Neural crest cell (in vitro differentiated cells): ENCODE data around the gene FANCI. TPM values are rescaled to one million over a fixed set of nuclear protein-coding genes. Genes with fewer than 3 reads are reported as not detected.
"Not testable (repeated sequence)": the region's sequence is repeated elsewhere in the genome, so short reads cannot be mapped to it uniquely, and the experiment has no call there.

ENCODE experiments used
- DNase-seq: peaks from one replicate; pipeline ENCODE4 v3.0.0; 2021; ENCODE audit warnings: low read depth, mixed read lengths, low spot score
- H3K27ac Mint-ChIP-seq: one replicate; pipeline ENCODE4 v1.8.0; 2021; ENCODE audit warnings: mild to moderate bottlenecking, mixed read lengths; ENCODE audit not compliant: unreplicated experiment
- H3K27me3 Mint-ChIP-seq: 2 replicates; pipeline ENCODE4 v1.8.0; 2021; ENCODE audit warnings: low read depth, mild to moderate bottlenecking, mixed read lengths
- H3K36me3 Mint-ChIP-seq: 2 replicates; pipeline ENCODE4 v1.8.0; 2021; ENCODE audit warnings: low read depth, mild to moderate bottlenecking, mixed read lengths
- H3K4me1 Mint-ChIP-seq: 2 replicates; pipeline ENCODE4 v1.8.0; 2021; ENCODE audit warnings: mixed read lengths
- H3K4me3 Mint-ChIP-seq: one replicate; pipeline ENCODE4 v1.8.0; 2021; ENCODE audit warnings: mild to moderate bottlenecking, mixed read lengths
- H3K9me3 Mint-ChIP-seq: 2 replicates; pipeline ENCODE4 v1.8.0; 2021; ENCODE audit warnings: mixed read lengths
- total RNA-seq: library from RNA; stranded (reverse); gene quantifications from 2 replicates; pipeline ENCODE4 v1.2.1, GENCODE V29; 2021
- TF ChIP-seq, protein P1 (sequence below): fragments of 200-600 bp; sonication (generic); conservative IDR thresholded peaks from 2 replicates; pipeline ENCODE4 v1.5.0; 2021; ENCODE audit warnings: antibody characterized with exemption, mild to moderate bottlenecking

FANCI gene
- total RNA-seq, 1 donor from 2014 or later = 164 TPM

DNA sequence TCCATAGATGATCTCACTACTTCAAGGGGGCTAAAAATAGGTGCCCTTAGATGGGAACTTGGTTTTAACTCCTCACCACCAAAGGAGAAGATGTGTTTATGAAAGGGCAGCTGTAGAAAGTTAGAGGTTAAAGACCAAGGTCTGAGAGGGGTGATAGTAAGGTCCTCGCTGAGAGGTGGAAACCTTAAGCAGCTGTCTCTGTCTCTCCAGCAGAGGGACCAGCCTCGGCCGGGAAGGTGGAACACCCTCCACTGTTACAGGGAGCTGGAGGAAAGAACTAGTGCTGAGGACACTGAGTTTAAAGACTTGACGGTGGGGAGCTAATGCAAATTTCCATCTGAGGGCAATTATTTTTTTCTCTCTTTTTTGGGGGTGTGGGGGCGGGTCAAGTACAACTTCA is 13.5 kb upstream of the FANCI start:
- no peak for DNase-seq
- H3K4me3 Mint-ChIP-seq = no peak overlapping the region
- peaks cover 17% of the 10 kb centered on the region for H3K4me1 Mint-ChIP-seq
- TF ChIP-seq, protein P1, sequence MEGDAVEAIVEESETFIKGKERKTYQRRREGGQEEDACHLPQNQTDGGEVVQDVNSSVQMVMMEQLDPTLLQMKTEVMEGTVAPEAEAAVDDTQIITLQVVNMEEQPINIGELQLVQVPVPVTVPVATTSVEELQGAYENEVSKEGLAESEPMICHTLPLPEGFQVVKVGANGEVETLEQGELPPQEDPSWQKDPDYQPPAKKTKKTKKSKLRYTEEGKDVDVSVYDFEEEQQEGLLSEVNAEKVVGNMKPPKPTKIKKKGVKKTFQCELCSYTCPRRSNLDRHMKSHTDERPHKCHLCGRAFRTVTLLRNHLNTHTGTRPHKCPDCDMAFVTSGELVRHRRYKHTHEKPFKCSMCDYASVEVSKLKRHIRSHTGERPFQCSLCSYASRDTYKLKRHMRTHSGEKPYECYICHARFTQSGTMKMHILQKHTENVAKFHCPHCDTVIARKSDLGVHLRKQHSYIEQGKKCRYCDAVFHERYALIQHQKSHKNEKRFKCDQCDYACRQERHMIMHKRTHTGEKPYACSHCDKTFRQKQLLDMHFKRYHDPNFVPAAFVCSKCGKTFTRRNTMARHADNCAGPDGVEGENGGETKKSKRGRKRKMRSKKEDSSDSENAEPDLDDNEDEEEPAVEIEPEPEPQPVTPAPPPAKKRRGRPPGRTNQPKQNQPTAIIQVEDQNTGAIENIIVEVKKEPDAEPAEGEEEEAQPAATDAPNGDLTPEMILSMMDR = no peak
- no peaks in the 10 kb centered on the region for H3K36me3 Mint-ChIP-seq
- H3K27me3 Mint-ChIP-seq = peaks cover 6% of the 10 kb centered on the region
- H3K9me3 Mint-ChIP-seq = no peaks in the 10 kb centered on the region
- H3K27ac Mint-ChIP-seq = no peak overlapping the region

DNA sequence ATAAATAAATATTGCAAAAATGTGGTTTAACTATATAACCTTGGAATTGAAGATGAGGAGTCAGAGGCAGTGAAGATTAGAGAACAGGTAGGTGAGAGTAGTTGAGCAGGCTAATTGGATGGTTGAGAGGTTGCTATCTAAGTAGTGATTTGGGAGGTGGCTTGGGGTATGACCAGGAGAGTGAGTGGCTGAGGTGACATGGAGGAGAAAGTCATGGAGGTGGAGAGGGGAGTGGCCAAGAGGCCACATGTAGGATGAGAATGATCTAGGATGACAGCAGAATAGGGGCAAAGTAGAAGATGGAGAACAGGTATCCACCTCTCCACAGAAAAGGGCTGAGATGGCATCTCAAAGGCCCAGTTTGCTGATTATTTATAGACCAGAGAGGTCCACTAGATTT is 11.9 kb upstream of the FANCI start:
- Mint-ChIP-seq H3K9me3 (no peaks in the 10 kb centered on the region), H3K36me3 (no peaks in the 10 kb centered on the region), H3K27ac (no peak overlapping the region), H3K4me1 (peaks cover 9% of the 10 kb centered on the region), H3K27me3 (peaks cover 7% of the 10 kb centered on the region), H3K4me3 (no peak overlapping the region)
- TF ChIP-seq, protein P1 = no peak
- DNase-seq = no peak

DNA sequence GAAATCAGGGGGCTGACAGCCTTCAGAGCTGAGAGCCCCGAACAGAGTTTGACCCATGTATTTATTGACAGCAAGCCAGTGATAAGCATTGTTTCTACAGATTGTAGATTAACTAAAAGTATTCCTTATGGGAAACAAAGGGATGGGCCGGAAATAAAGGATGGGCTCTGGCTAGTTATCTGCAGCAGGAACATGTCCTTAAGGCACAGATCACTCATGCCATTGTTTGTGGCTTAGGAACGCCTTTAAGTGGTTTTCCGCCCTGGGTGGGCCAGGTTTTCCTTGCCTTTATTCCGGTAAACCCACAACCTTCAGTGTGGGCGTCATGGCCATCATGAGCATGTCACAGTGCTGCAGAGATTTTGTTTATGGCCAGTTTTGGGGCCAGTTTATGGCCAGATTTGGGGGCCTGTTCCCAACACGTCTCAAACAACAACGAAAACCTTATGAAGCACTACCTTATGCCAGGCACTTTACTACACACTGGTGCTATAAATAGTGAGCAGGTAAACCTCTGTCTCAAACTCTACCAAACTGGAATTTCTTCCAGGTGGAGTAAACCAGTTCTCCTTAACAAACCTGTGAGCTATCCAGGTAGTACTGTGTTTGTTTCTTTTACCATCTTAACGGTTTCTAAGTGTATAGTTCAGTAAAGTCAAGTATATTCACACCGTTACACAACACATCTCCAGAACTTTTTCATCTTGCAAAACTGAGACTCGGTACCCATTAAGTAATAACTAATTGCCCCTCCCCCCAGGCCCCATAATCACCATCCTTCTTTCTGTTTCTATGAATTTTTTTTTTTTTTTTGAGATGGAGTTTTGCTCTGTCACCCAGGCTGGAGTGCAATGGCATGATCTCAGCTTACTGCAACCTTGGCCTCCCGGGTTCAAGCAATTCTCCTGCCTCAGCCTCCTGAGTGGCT is 3.6 kb upstream of the FANCI start:
- H3K9me3 Mint-ChIP-seq, H3K27ac Mint-ChIP-seq, H3K27me3 Mint-ChIP-seq, H3K36me3 Mint-ChIP-seq, DNase-seq: not testable (repeated sequence)
- peaks cover 16% of the 10 kb centered on the region for H3K4me1 Mint-ChIP-seq
- peak overlapping the region; percentile 65 for H3K4me3 Mint-ChIP-seq

DNA sequence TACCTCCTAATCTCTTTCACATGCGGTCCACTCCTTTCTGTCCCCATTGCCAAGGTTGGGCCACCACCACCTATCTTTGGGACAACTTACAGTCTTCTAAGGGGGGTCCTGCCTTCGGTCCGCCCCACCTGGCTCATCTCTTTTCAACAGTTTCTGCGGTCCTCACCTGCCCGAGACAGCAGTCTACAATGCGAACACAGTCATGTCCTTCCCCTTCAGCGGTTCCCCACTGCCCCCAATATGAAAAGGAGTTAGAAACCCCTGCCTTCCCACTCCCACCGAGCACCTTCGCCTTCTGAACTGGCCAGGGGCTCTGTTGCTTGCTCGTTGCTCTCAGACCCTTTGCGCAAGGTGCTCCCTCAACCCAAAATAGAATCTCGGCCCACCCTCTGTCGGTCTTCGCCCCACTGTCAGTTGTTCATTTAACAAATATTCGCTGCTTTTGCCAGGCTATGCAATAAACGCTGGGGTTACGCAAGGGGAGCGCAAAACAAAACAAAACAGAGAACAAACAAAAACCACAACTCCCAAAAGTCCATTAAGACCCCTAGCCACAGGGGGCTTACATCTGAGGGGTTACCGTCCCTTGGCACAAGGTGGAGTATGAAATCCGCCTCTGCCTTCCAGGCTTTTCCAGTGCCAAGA is 611 bp upstream of the FANCI start:
- Mint-ChIP-seq H3K9me3 (no peaks in the 10 kb centered on the region), H3K36me3 (peaks cover 12% of the 10 kb centered on the region), H3K4me1 (peaks cover 36% of the 10 kb centered on the region), H3K4me3 (peak overlapping the region; percentile 94), H3K27ac (no peak overlapping the region), H3K27me3 (peaks cover 3% of the 10 kb centered on the region)
- TF ChIP-seq, protein P1 = no peak
- no peak for DNase-seq

DNA sequence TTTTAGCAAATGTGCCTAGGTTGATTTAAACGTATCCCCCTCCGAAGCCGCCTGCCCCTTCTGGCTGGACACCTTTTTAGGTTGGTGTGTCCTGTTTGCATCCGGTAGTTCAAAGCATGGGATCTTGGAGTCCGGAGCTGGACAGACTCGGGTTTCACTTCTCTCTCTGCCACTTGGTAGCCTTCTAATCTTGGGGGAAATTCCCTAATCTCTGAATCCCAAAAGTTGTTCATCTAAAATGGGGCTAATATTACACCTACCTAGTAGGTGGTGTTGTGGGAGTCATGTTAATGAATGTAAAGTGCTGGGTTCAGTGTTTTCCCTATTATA is 760 bp downstream of the FANCI start:
- DNase-seq = no peak
- H3K27ac Mint-ChIP-seq = peak overlapping the region; percentile 94
- peak overlapping the region; percentile 94 for H3K4me3 Mint-ChIP-seq
- peaks cover under 1% of the 10 kb centered on the region for H3K9me3 Mint-ChIP-seq
- H3K36me3 Mint-ChIP-seq = peaks cover 22% of the 10 kb centered on the region
- TF ChIP-seq, protein P1 = no peak
- H3K4me1 Mint-ChIP-seq = peaks cover 36% of the 10 kb centered on the region
- no peaks in the 10 kb centered on the region for H3K27me3 Mint-ChIP-seq

DNA sequence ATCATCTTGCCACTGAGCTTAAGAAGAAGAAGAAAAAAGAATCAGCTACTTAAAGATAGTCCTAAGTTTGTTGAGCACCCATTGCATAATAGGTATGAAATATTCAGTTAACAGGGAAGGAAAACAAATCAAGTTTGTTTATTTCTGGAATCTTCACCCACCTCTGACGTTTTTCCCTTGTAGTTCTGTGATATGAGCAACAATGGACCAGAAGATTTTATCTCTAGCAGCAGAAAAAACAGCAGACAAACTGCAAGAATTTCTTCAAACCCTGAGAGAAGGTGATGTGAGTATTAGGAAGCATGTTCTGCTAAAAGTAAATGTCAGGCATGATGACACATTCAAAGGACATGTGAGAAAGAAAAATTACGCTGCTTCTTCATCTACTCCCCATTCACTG is 3.7 kb downstream of the FANCI start:
- Mint-ChIP-seq H3K36me3 (peaks cover 35% of the 10 kb centered on the region), H3K9me3 (peaks cover 2% of the 10 kb centered on the region), H3K27ac (no peak overlapping the region), H3K27me3 (no peaks in the 10 kb centered on the region), H3K4me3 (no peak overlapping the region), H3K4me1 (peaks cover 36% of the 10 kb centered on the region)
- TF ChIP-seq, protein P1 = no peak
- no peak for DNase-seq
